Heart right ventricle (tissue), 16 donors: ENCODE results near the gene MBOAT7. TPM values are rescaled to one million over a fixed set of nuclear protein-coding genes. Genes with fewer than 3 reads are reported as not detected.
A peak's percentile ranks its signal among the peaks of the same experiment; 100 is the strongest.
"Not testable (repeated sequence)": the region's sequence is repeated elsewhere in the genome, so short reads cannot be mapped to it uniquely, and the experiment has no call there.

ENCODE experiments used
- ATAC-seq, 8 donors: fragments of 200-7000 bp; cut with Tn5 transposase; one replicate each; pipeline ENCODE4 v1.9.1; 2020; ENCODE audit warnings: mild to moderate bottlenecking in 8 of 8, moderate library complexity in 8 of 8, moderate number of reproducible peaks in 1 of 8
- DNase-seq, 2 donors: peaks; one replicate each; pipeline ENCODE4 v3.0.0-alpha.2; 2020
- H3K27ac ChIP-seq, 10 donors: fragments of 200-600 bp; sonication (generic) in 2 of 10; one replicate each; pipeline versions ENCODE4 v1.5.0 to v1.8.0; 2020 to 2022; ENCODE audit warnings: mild to moderate bottlenecking in 3 of 10
- H3K27me3 ChIP-seq, 7 donors: fragments of 200-600 bp; one replicate each; pipeline ENCODE4 v1.8.0; 2021 to 2022; ENCODE audit warnings: mild to moderate bottlenecking in 2 of 7
- H3K36me3 ChIP-seq, 9 donors: fragments of 200-600 bp; sonication (generic) in 1 of 9; one replicate each; pipeline versions ENCODE4 v1.5.0 to v1.8.0; 2020 to 2022; ENCODE audit warnings: mild to moderate bottlenecking in 2 of 9
- H3K4me1 ChIP-seq, 9 donors: fragments of 200-600 bp; sonication (generic) in 1 of 9; one replicate each; pipeline versions ENCODE4 v1.5.0 to v1.8.0; 2020 to 2022; ENCODE audit warnings: mild to moderate bottlenecking in 4 of 9
- H3K4me3 ChIP-seq, 10 donors: fragments of 200-600 bp; sonication (generic) in 2 of 10; one replicate each; pipeline versions ENCODE4 v1.5.0 to v1.8.0; 2020 to 2022; ENCODE audit warnings: mild to moderate bottlenecking in 7 of 10, moderate library complexity in 2 of 10
- H3K9me3 ChIP-seq, 11 donors: fragments of 200-600 bp in 10 of 11; sonication (generic) in 2 of 11; one replicate each; pipeline versions ENCODE4 v1.5.0 to v1.8.0; 2013 to 2022; ENCODE audit warnings: mild to moderate bottlenecking in 2 of 11, control low read depth in 1 of 11, moderate library complexity in 1 of 11
- WGBS, 2 donors: extraction: QIAGEN DNeasy Blood & Tissue Kit; methylation state at CpG; one replicate each; pipeline ENCODE4 v1.1.7; 2013; ENCODE audit warnings: inconsistent platforms in 1 of 2; 5-methylcytosine and 5-hydroxymethylcytosine counted together
- intact Hi-C, 10 donors: fragments of 100-400 bp; cut with DNase I; formaldehyde crosslinking; loops; one replicate each; pipeline versions ENCODE4 v1.11.1 to v1.14.2; 2022
- polyA plus RNA-seq, 2 donors: library from polyadenylated mRNA; stranded (reverse); fragments of 200-250 nt; gene quantifications; one replicate each; pipeline ENCODE4 v1.2.3, GENCODE V29; 2013
- total RNA-seq, 10 donors: library from RNA; stranded (reverse); fragmentation: NEBNext Ultra II Directional in 3 of 10; extraction: Animal tissue kit (Norgen Biotek cat#: 25700) in 3 of 10; gene quantifications; one replicate each; pipeline versions ENCODE4 v1.2.1 to v1.2.4, GENCODE V29; 2021 to 2023
- TF ChIP-seq, protein P1 (sequence below), 9 donors: fragments of 200-600 bp; sonication (generic) in 2 of 9; IDR thresholded peaks; one replicate each; pipeline versions ENCODE4 v1.5.0 to v1.8.0; 2021 to 2022; ENCODE audit warnings: antibody characterized with exemption in 9 of 9, mild to moderate bottlenecking in 5 of 9, moderate library complexity in 1 of 9
- donor health status: Arrhythmogenic right ventricular cardiomyopathy.
- donor health status: ischemic (EF 13 %, LVEDD 7.1; RV severe dilation, severe dysfunction).
- donor health status: healthy with polysubstance abuse.
- donor health status: DM: no; HTN: yes; CAD: no.
- donor health status: DM: no; HTN: no; CAD: no.
- donor health status: ischemic (EF 25% LVEDD 6.9; RV normal size, moderate dysfunction).
- donor health status: ischemic (EF 25% LVEDD 5.7; RV mildly dilated, moderate dysfunction).
- donor health status: healthy.
- donor health status: DM: yes; HTN: yes; CAD: no.
- donor health status: Ischemic cardiomyopathy.
- donor health status: ischemic (EF 35%, LVEDD 5.7; RV mildly dilated, moderate dysfunction).
- donor health status: nonischemic (EF 11% LVEDD 7.7; RV severe dilation, severe dysfunction).
- donor health status: DM: yes; HTN: yes; CAD: no.
- donor health status: PGD.
- donor health status: ischemic (EF 29% LVEDD 5.4; RV normal size, mild dysfunction).
- donor health status: nonischemic (EF 23%, LVEDD 6.1; RV moderate dilation, normal function).

The MBOAT7 gene
- total and polyA plus RNA-seq, 12 donors = 7.7 to 29.4 (median 15.5) TPM

DNA sequence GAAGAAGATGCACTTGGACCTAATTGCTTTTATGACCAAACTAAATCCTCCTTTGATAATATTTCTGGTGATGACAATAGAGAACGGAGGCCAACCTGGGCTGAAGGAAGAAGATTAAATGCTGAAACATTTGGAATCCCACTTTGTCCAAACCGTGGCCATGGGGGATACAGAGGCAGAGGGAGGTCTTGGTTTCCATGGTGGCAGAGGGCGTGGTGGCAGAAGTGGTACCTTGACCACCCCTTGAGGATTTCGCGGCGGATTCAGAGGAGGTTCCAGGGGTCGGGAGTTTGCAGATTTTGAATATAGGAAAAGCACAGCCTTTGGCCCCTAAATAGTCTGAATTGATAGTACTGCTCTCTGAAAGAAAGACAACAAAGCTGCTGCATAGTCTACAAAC is 40.7 kb upstream of the MBOAT7 start:
- intact Hi-C loops = loop anchor here in 5 of 10 donors (2.0 to 5.0 kb wide), 4 partner anchors 58 to 63 kb away; partner anchors contain the start of gene TMC4 (in 1 of the 5)
- H3K9me3 ChIP-seq = peaks cover 0 to 12% (median 0%) of the 10 kb centered on the region in 11 donors
- TF ChIP-seq, protein P1, sequence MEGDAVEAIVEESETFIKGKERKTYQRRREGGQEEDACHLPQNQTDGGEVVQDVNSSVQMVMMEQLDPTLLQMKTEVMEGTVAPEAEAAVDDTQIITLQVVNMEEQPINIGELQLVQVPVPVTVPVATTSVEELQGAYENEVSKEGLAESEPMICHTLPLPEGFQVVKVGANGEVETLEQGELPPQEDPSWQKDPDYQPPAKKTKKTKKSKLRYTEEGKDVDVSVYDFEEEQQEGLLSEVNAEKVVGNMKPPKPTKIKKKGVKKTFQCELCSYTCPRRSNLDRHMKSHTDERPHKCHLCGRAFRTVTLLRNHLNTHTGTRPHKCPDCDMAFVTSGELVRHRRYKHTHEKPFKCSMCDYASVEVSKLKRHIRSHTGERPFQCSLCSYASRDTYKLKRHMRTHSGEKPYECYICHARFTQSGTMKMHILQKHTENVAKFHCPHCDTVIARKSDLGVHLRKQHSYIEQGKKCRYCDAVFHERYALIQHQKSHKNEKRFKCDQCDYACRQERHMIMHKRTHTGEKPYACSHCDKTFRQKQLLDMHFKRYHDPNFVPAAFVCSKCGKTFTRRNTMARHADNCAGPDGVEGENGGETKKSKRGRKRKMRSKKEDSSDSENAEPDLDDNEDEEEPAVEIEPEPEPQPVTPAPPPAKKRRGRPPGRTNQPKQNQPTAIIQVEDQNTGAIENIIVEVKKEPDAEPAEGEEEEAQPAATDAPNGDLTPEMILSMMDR (IDR thresholded peaks at IDR 0.05) = no peak
- no peak overlapping the region for H3K27ac ChIP-seq
- 83 to 88% methylated on average over 7 of the region's 7 CpGs for WGBS, 2 donors
- H3K4me3 ChIP-seq = no peak overlapping the region
- ATAC-seq = no peak
- no peak for DNase-seq
- peaks cover 0 to 5% (median 0%) of the 10 kb centered on the region in 9 donors for H3K4me1 ChIP-seq
- peaks cover 3 to 64% (median 25%) of the 10 kb centered on the region in 7 donors for H3K27me3 ChIP-seq
- no peaks in the 10 kb centered on the region for H3K36me3 ChIP-seq

GRCh38 chr19:54229146-54229545 is 39.8 kb upstream of the MBOAT7 start:
- no peak overlapping the region for H3K4me3 ChIP-seq
- ATAC-seq (no peak), DNase-seq (no peak)
- no peaks in the 10 kb centered on the region for H3K36me3 ChIP-seq
- TF ChIP-seq, protein P1 (IDR thresholded peaks at IDR 0.05) = no peak
- no peak overlapping the region for H3K27ac ChIP-seq
- intact Hi-C loops = no loop called here
- H3K9me3 ChIP-seq = peaks cover 0 to 5% (median 0%) of the 10 kb centered on the region in 11 donors
- H3K4me1 ChIP-seq = peaks cover 0 to 5% (median 0%) of the 10 kb centered on the region in 9 donors
- WGBS, 2 donors = 86 to 88% methylated on average over 8 of the region's 8 CpGs
- peaks cover 3 to 59% (median 22%) of the 10 kb centered on the region in 7 donors for H3K27me3 ChIP-seq

- intact Hi-C loops, H3K27ac ChIP-seq, ATAC-seq, H3K36me3 ChIP-seq, DNase-seq, H3K9me3 ChIP-seq, H3K4me3 ChIP-seq: not testable (repeated sequence)
- 75 to 80% methylated on average over 10 of the region's 10 CpGs for WGBS, 2 donors
- H3K4me1 ChIP-seq = peaks cover 0 to 14% (median 0%) of the 10 kb centered on the region in 9 donors
- H3K27me3 ChIP-seq = peaks cover 0 to 53% (median 23%) of the 10 kb centered on the region in 7 donors
Observed at GRCh38 chr19:54224619-54225018, 35.2 kb upstream of the MBOAT7 start.

DNA sequence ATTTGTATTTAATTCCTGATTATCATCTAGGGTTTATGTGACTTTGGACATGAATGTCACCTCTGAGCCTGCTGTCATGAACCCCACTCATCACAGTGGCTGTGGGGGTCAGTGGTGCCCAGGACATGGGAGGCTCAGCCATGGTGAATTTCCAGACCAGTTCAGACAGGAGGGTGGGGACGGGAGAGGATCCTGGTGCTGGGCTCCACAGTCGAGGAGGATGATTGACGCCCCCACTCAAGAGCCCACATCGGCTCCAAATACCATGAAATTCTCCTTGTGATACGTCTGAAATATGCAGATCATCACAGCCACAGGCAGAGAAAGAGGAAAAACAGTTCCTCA is 34.5 kb upstream of the MBOAT7 start:
- 38 to 46% methylated on average over 5 of the region's 5 CpGs for WGBS, 2 donors
- H3K4me3 ChIP-seq, H3K9me3 ChIP-seq, H3K36me3 ChIP-seq, DNase-seq: not testable (repeated sequence)
- Histone ChIP-seq H3K27ac (peak overlapping the region in 1 of 10 donors; percentile 91), H3K27me3 (peaks cover 0 to 48% (median 23%) of the 10 kb centered on the region in 7 donors), H3K4me1 (peaks cover 0 to 14% (median 0%) of the 10 kb centered on the region in 9 donors)
- intact Hi-C loops = loop anchor here in 3 of 10 donors (2.0 kb wide), 2 partner anchors 21 to 23 kb away; no protein-coding TSS in a partner anchor
- peak in 3 of 8 donors; percentile 20 to 44 (median 23) for ATAC-seq

- H3K27ac ChIP-seq = peak overlapping the region in 2 of 10 donors; percentile 70 to 91
Observed at GRCh38 chr19:54223277-54223936, 34.0 kb upstream of the MBOAT7 start.

DNA sequence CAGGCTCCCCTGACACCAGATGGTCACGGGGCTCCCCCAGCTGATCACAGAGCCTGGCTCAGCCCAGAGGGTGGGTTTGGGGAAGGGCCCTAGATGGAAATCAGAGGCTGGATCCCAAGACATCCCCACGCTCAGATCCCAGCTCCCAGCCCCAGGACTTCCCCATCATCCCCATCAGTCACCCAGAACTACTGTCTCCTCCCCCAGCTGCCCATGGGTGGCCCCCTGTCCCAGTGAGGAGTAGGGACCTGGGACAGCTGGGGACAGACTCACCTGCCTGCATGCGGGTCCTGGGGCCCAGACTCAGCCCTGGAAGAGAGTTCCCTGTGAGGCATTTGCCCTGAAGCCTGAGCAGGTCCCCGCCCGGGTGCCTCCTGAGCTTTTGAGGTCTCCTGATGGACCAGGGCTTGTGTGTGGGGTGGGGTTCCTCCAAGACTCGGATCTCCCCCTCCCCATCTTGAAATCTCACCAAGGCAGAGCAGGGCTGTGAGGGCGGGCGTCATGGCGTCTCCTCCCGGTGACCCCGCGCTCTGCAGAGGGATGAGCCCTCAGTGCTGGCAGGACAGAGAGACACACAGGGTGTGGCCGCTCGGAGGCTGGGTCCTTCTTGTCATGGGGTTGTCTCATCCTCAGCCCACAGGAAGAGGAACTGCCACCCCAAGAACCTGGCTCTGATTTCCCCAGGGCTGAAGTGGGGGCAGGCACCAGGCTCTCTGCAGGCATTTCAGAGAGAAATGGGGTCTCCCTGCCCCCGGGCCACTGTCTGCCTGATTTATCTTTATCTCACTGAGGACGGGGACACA is 33.3 kb upstream of the MBOAT7 start, which contains the start of gene LILRB3:
TSS of gene LILRB3 (minus strand) at position 534 of the 803 bp plus-strand sequence. CDS start at position 503, 31 bp downstream.
- peak within 1 kb of the TSS in 3 of 10 donors; percentile 31 to 91 (median 70) for H3K27ac ChIP-seq
- peaks cover 0 to 43% (median 23%) of the 10 kb centered on the region in 7 donors for H3K27me3 ChIP-seq
- H3K4me3 ChIP-seq = peak within 1 kb of the TSS in 6 of 10 donors; percentile 2 to 51 (median 23)
- DNase-seq = peak in 1 of 2 donors; percentile 31
- WGBS, 2 donors = 62 to 63% methylated on average over 13 to 16 of the region's 16 CpGs
- intact Hi-C loops = loop anchor here in 3 of 10 donors (2.0 kb wide), 2 partner anchors 22 to 24 kb away; no protein-coding TSS in a partner anchor
- peak; percentile 52 to 83 (median 70) for ATAC-seq
- not testable (repeated sequence) for H3K9me3 ChIP-seq
- peaks cover 0 to 14% (median 0%) of the 10 kb centered on the region in 9 donors for H3K4me1 ChIP-seq
- peaks cover 0 to 17% (median 0%) of the 10 kb centered on the region in 9 donors for H3K36me3 ChIP-seq

More at GRCh38 chr19:54223277-54223936, 34.0 kb upstream of the MBOAT7 start:
- H3K4me1 ChIP-seq = peaks cover 0 to 14% (median 0%) of the 10 kb centered on the region in 9 donors
- WGBS, 2 donors = 37 to 40% methylated on average over 14 of the region's 14 CpGs
- peaks cover 0 to 10% (median 0%) of the 10 kb centered on the region in 9 donors for H3K36me3 ChIP-seq
- H3K27me3 ChIP-seq = peaks cover 0 to 48% (median 23%) of the 10 kb centered on the region in 7 donors
- not testable (repeated sequence) for H3K9me3 ChIP-seq, DNase-seq
- peak in 6 of 8 donors; percentile 12 to 40 (median 22) for ATAC-seq
- H3K4me3 ChIP-seq = peak overlapping the region in 1 of 10 donors; percentile 51
- intact Hi-C loops = loop anchor here in 3 of 10 donors (2.0 kb wide), 2 partner anchors 21 to 23 kb away; no protein-coding TSS in a partner anchor

GRCh38 chr19:54221947-54222346 is 32.6 kb upstream of the MBOAT7 start:
- ATAC-seq = peak in 1 of 8 donors; percentile 3
- H3K4me1 ChIP-seq = peaks cover 0 to 14% (median 0%) of the 10 kb centered on the region in 9 donors
- intact Hi-C loops = loop anchor here in 3 of 10 donors (2.0 kb wide), 2 partner anchors 23 to 25 kb away; no protein-coding TSS in a partner anchor
- peaks cover 0 to 37% (median 20%) of the 10 kb centered on the region in 7 donors for H3K27me3 ChIP-seq
- DNase-seq, H3K9me3 ChIP-seq: not testable (repeated sequence)
- peak overlapping the region in 1 of 10 donors; percentile 51 for H3K4me3 ChIP-seq
- H3K36me3 ChIP-seq = peaks cover 0 to 22% (median 0%) of the 10 kb centered on the region in 9 donors
- 55 to 75% methylated on average over 3 to 6 of the region's 7 CpGs for WGBS, 2 donors
- peak overlapping the region in 2 of 10 donors; percentile 70 to 91 for H3K27ac ChIP-seq

DNA sequence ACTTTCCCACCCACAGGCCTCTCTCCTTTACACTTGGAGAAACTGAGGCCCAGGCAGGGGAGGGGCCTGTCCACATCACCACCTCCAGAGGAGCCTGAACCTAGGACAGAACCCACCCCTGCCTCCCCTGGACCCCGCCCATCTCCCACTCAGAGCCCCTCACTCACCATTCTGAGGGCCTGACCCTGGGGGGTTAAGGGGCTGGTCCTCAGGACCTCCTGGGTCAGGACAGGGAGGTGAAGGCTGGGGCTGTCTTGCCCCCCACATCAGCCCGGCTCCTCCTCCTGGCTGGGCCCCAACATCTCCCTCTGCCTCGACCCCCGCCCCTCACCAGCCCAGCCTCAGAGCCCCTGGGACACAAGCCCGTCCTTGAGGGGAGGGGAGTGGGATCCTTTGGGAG is 30.3 kb upstream of the MBOAT7 start:
- not testable (repeated sequence) for ATAC-seq, H3K9me3 ChIP-seq, H3K4me3 ChIP-seq, H3K27ac ChIP-seq, DNase-seq
- intact Hi-C loops = loop anchor here in 1 of 10 donors (2.0 kb wide), 1 partner anchor 21 kb away; no protein-coding TSS in a partner anchor
- peaks cover 0 to 33% (median 0%) of the 10 kb centered on the region in 9 donors for H3K36me3 ChIP-seq
- peaks cover 0 to 14% (median 0%) of the 10 kb centered on the region in 9 donors for H3K4me1 ChIP-seq
- WGBS, 2 donors = 78 to 92% methylated on average over 1 to 5 of the region's 5 CpGs
- H3K27me3 ChIP-seq = peaks cover 0 to 27% (median 18%) of the 10 kb centered on the region in 7 donors
